ENCODE data around the gene MALRD1. TPM values are rescaled to one million over a fixed set of nuclear protein-coding genes. Genes with fewer than 3 reads are reported as not detected.
"Not testable (repeated sequence)": the region's sequence is repeated elsewhere in the genome, so short reads cannot be mapped to it uniquely, and the experiment has no call there.

The MALRD1 gene
- total RNA-seq, 1 experiment from 2014 or later, result not detected

DNA sequence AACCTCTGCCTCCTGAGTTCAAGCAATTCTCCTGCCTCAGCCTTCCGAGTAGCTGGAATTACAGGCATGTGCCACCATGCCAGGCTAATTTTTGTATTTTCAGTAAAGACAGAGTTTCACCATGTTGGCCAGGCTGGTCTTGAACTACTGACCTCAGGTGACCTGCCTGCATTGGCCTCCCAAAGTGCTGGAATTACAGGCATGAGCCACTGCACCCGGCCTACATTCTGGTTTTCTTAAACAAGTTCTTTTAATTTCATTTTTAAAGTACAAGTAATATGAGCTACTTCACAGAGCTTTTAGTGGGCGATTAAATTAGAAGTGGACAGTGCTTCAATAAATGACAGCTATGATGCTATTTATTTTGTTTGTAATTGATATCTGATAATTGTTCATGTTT is 721.2 kb downstream of the MALRD1 start:
- DNase-seq (ENCODE audit: low read depth), result not testable (repeated sequence)

DNA sequence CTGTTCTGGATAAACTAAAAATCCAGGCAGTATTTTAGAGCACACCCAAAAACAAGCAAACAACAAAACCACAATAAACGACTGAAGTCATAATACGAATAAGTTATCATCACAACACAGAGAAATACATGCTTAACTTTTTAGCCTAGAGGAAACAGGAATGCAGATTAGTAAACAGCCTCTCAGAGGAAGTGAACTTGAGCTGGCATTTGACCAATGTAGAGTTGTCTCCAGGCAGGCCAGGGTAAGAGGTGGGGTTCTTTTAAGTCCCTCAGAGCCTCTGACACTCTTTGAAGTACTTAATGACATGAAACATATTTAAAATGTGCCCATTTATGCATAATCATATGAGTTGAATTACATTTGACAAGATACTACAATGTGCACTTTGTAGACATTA is 724.4 kb downstream of the MALRD1 start:
- DNase-seq (ENCODE audit: low read depth), result no peak

GRCh38 chr10:19775296-19775695 is 726.7 kb downstream of the MALRD1 start:
- DNase-seq (ENCODE audit: low read depth), result no peak

DNA sequence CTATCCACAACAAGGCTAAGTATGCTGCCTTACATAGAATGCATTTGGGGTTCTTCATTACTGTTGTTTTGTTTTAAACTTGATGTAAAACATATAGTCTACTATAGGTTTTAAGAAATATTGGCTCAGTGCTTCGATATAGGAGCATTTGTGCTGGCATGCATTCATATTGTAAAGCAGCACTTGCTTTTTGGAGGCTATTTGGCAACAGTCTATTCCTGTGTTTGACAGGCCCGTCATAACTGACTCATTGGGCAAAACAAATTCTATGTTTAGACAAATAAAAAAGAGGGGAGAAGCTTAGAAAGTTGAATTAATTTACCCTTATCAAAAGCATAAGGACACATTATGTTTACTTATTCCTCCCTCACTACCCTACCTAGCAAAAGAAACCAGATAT is 729.2 kb downstream of the MALRD1 start:
- DNase-seq (ENCODE audit: low read depth), result no peak

DNA sequence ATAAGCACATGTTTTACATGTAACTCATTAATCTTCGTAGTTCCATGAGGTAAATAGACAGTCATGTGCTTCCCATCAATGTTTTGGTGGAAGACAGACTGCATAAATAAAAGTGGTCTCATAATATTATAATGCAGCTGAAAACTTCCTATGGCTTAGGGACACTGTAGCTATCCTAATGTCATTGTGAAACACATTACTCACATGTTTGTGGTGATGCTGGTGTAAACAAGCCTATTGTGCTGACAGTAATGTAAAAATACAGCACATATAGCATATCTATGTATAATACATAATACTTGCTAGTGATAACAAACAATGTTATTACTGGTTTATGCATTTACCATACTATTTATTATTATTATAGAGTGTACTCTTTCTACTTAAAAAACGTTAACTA is 730.4 kb downstream of the MALRD1 start:
- no peak for DNase-seq (ENCODE audit: low read depth)

DNA sequence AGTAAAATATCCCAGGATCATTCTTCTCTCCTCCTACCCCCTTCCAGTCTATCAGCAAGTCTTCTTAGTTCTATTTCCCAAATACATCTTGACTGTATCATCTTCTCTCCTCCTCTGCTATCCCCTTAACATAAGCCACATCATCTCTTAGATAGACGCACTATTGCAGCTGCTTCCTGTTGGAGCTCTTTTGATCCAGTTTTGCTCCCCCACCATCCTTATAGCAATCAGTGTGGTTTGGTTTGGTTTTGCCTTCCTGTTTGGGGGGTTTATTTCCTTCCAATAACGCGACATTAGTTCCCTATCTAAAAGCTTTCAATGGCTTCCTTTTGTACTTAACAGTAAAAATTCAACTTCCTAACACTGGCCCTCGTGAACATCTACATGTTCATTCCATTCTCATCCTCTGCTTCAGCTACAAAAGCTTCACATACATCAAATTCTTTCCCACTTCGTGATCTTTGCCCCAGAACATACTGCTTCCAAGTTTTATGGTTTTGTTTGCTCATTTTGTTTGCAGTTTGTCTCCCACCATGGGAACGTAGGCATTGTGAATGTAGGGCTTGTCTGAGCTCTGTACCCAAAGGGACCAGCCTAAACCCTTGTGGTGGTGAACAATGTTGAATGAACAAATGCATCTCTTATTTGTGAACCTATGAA is 734.0 kb downstream of the MALRD1 start:
- no peak for DNase-seq (ENCODE audit: low read depth)

DNA sequence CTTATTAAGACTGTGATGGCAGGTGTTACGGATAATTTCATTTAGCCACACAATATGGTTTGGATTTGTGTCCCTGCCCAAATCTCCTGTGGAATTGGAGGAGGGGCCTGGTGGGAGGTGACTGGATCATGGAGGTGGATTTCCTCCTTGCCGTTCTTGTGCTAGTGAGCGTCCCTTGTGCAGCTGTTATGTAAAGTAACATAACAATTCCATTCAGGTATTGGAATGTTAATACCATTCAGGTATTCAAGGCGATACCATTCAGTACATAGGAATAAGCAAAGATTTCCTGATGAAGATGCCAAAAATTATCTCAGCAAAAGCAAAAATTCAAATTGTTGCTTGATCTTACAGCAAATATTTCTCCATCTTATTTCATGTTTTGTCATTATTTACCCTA is 735.1 kb downstream of the MALRD1 start:
- DNase-seq (ENCODE audit: low read depth), result no peak
